A673 (cell line): ENCODE results near the gene RND3.

Experiments
- EZH2 ChIP-seq: fragments of 200-600 bp; sonication (generic); IDR thresholded peaks from 2 replicates; pipeline ENCODE4 v1.6.1; 2017; ENCODE audit warnings: borderline replicate concordance, low read depth, mild to moderate bottlenecking, mixed read lengths, antibody characterized with exemption, low read length; ENCODE audit not compliant: poor library complexity, severe bottlenecking
- TF ChIP-seq, protein P1 (sequence below): fragments of 300-800, 200-600 bp; sonication (generic); conservative IDR thresholded peaks from 2 replicates; pipeline ENCODE4 v1.5.1; 2017; ENCODE audit warnings: low read depth, mild to moderate bottlenecking, antibody characterized with exemption, low read length, moderate library complexity, mixed read lengths

DNA sequence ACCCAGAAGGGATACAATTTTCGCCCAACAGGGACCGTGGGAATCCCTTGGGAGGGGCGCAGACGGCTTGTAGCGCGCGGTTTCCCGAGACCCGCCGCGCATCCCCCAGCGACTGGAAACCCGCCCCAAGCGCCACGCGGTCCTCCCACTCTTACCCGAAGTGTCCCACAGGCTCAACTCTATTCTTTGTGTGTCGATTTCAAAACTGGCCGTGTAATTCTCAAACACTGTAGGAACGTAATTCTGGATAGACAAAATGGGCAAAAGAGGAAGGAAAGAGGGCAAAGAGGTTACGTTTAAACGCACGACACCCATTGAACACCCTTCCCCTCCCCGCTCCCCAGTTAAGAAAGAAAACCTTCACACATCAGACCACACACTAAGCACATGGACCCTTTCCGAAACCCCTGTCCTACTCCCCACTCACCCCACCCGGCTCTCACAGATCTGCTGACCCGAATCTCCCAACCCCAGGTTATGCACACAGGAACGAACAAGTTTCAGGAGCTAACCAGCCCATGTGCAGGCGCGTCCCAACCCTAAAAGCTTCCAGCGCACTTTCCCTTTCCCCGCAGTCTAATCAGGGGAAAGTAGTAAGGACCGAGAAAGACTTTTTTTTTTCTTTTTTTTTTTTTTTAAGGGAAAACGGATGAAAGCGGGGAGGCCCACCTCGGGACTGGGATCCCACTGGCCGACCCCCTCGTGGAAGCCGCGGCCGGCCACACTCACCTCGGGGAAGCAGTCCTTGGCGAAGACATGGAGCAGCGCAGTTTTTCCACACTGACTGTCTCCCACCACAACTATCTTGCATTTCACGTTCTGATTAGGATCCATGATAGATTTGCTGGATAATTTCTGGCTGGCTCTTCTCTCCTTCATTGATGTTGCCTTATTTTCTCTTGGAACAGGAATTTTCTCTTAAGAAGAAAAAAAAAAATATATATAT lies 655 bp downstream of the RND3 start:
- TF ChIP-seq, protein P1, sequence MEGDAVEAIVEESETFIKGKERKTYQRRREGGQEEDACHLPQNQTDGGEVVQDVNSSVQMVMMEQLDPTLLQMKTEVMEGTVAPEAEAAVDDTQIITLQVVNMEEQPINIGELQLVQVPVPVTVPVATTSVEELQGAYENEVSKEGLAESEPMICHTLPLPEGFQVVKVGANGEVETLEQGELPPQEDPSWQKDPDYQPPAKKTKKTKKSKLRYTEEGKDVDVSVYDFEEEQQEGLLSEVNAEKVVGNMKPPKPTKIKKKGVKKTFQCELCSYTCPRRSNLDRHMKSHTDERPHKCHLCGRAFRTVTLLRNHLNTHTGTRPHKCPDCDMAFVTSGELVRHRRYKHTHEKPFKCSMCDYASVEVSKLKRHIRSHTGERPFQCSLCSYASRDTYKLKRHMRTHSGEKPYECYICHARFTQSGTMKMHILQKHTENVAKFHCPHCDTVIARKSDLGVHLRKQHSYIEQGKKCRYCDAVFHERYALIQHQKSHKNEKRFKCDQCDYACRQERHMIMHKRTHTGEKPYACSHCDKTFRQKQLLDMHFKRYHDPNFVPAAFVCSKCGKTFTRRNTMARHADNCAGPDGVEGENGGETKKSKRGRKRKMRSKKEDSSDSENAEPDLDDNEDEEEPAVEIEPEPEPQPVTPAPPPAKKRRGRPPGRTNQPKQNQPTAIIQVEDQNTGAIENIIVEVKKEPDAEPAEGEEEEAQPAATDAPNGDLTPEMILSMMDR: no peak
- no peak for TF ChIP-seq EZH2
